ENCODE data around the gene AURKB.

AURKB gene

GRCh38 chr17:8161289-8162232 lies 48.8 kb downstream of the AURKB start:
- no peak for DNase-seq

DNA sequence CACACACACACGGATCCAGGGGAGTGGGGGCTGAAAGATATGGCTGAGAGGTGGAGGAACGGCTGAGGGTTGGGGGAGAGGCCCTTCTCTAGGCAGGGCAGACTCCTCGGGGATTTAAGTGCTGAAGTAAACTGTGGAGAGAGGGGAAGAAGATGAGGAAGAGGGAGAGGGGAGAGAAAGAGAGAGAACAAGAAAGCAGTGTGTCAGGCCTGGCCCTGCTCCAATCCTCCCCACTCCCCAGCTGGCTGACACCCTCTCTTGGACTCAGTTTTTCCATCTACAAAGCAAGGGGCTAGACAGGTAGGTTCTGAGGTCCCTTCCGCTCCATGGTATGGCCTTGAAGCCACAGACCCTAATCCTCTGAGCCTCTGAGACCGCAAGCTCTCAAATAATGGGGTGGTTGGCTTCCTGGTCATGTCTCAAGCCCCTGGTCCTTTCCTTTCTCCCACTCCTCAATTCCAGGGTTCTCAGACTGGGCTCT lies 49.6 kb downstream of the AURKB start:
- no peak for DNase-seq

- DNase-seq = no peak
Observed at GRCh38 chr17:8160224-8160577, 50.2 kb downstream of the AURKB start.

- DNase-seq = no peak
Observed at GRCh38 chr17:8159459-8160223, 50.7 kb downstream of the AURKB start.

DNA sequence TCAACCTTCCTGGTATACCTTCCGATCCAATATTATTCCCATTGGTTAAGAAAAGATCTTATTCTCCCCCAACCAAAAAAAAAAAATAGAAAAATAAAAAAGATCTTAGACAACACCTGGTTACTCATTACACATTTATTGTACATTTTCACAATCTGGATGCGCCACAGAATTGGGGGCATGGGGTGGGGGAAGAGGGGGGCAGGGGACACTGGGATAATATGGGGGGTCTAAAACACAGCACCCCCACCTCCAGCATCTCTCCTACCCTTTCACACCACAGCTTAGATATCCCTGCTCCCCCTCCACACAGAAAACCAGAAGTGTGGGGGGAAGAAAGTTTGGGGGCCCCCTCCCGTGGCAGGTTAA lies 51.4 kb downstream of the AURKB start:
- DNase-seq = no peak

GRCh38 chr17:8158267-8159031 lies 51.9 kb downstream of the AURKB start:
- peak; percentile 80 to 85 for DNase-seq

- peak; percentile 100 for DNase-seq
Observed at GRCh38 chr17:8156246-8156992, 54.0 kb downstream of the AURKB start.

- no peak for DNase-seq
Observed at GRCh38 chr17:8155996-8156245, 54.5 kb downstream of the AURKB start.

DNA sequence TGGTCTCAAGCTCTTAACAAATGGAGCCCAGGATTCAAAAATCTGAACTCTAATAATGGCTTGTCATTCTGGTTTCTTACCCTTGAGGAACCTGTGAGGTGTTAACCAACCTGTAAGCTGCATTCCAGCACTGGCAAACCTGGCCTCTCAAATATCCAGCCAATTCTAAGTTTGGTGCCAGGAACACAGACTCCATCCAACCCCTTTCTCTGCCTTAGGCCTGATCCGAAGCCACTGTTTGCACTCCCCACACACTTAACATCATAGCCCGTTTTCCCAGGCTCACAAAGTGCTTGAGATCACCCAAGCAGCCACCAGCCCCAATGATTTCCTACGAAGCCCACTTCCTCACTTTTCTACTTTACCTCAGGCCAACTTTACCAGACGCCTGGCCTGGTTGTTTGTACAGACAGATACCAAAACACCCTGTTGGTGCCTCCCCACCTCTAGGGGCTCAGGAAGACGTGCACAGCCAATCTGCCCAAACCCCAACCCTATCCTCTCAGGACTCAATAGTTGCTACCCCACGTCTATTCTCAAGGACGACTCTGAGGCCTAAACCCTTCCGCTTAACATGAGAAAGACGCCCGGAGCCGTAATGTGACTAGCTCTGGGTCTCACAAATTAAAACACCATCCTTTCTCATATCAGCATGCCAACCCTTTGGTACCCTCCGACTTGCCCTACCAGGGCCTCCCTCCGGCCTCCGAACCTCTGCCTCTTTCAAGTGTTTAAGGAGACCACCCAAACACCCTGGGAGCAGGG lies 55.0 kb downstream of the AURKB start:
- DNase-seq = no peak

Measured in activated CD4-positive, alpha-beta T cell treated with anti-CD3 and anti-CD28 coated beads, Interleukin-2, amount 50 U/mL, for 4 hours (primary cell).